Mucosa of rectum (tissue), 2 donors: ENCODE data around the gene TDP2.
"Not testable (repeated sequence)": the region's sequence is repeated elsewhere in the genome, so short reads cannot be mapped to it uniquely, and the experiment has no call there.

Experiments
- H3K27ac ChIP-seq, 2 donors: one replicate each; pipeline ENCODE4 v1.7.0; 2013; ENCODE audit warnings: inconsistent platforms in 2 of 2, low read depth in 2 of 2, low read length in 2 of 2
- H3K27me3 ChIP-seq, 2 donors: one replicate each; pipeline ENCODE4 v1.7.0; 2013; ENCODE audit warnings: low read length in 2 of 2; ENCODE audit not compliant: control insufficient read depth in 2 of 2, insufficient read depth in 2 of 2
- H3K36me3 ChIP-seq, 2 donors: one replicate each; pipeline ENCODE4 v1.7.0; 2013; ENCODE audit warnings: low read length in 2 of 2; ENCODE audit not compliant: control insufficient read depth in 2 of 2, insufficient read depth in 2 of 2
- H3K4me1 ChIP-seq, 2 donors: one replicate each; pipeline ENCODE4 v1.7.0; 2013; ENCODE audit warnings: low read length in 2 of 2, mild to moderate bottlenecking in 1 of 2; ENCODE audit not compliant: control insufficient read depth in 2 of 2, insufficient read depth in 2 of 2
- H3K4me3 ChIP-seq, 2 donors: one replicate each; pipeline ENCODE4 v1.7.0; 2013; ENCODE audit warnings: low read length in 2 of 2
- H3K9ac ChIP-seq, 2 donors: one replicate each; pipeline ENCODE4 v1.7.0; 2013; ENCODE audit warnings: low read length in 2 of 2, low read depth in 1 of 2, mild to moderate bottlenecking in 1 of 2
- H3K9me3 ChIP-seq, 2 donors: one replicate each; pipeline ENCODE4 v1.7.0; 2013; ENCODE audit warnings: low read length in 2 of 2; ENCODE audit not compliant: control insufficient read depth in 2 of 2
- donor health status: healthy.
- donor health status: Normal muscosa, but diverticular disease.

The TDP2 gene

DNA sequence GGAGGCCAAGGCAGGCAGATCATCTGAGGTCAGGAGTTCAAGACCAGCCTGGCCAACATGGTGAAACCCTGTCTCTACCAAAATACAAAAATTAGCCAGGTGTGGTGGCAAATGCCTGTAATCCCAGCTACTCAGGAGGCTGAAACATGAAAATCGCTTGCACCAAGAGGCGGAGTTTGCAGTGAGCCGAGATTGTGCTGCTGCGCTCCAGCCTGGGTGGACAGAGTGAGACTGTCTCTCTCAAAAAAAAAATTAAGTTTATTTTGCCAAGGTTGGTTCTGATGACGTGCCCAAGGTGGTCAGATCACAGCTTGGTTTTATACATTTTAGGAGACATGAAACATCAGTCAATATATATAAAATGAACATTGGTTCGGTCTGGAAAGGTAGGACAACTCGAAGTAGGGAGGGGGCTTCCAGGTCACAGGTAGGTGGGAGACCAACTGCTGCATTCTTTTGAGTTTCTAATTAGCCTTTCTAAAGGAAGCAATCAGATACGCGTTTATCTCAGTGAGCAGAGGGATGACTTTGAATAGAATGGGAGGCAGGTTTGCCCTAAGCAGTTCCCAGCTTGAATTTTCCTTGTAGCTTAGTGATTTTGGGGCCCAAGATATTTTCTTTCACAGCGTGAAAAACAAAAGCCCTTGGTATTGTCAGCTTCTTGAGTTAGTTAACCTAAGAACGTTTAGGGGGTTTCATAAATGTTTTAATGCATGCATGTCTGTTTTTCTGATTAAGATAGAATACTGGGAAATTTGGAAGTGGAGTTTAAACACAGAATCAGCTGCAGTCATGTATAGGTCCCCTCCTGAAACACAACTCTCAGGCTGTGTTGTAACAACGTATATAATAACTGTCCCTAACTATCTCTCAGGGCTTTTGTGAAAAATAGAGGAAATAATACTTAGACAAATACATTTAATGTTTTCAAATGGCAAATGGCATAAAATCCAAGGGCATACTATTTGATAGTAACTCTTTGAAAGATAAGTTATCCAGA lies 16.9 kb upstream of the TDP2 start:
- no peak overlapping the region for H3K9ac ChIP-seq
- no peaks in the 10 kb centered on the region for H3K4me1 ChIP-seq
- no peaks in the 10 kb centered on the region for H3K27me3 ChIP-seq
- no peak overlapping the region for H3K4me3 ChIP-seq
- H3K27ac ChIP-seq = no peak overlapping the region
- peaks cover 5 to 9% of the 10 kb centered on the region in 2 donors for H3K36me3 ChIP-seq
- no peaks in the 10 kb centered on the region for H3K9me3 ChIP-seq

DNA sequence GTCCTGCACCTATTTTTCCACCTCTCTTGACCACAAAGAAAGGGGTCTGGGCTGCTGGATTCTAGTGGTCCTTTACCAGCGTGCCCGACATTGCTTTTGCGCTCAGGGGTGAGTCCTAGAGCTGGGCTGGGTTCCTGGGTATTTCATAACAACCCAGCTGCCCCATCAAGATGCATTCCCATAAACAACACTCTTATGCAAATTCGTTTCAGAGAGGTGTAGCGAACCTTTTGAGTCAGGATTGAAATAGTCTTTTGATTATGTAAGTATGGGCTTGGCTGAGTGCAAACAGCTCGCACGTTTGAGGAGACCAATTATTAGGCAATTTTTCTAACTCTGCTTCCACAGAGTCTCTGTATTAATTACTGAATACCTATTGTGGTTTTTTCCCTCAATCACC lies 13.9 kb upstream of the TDP2 start:
- H3K9me3 ChIP-seq = no peaks in the 10 kb centered on the region
- no peak overlapping the region for H3K27ac ChIP-seq
- H3K4me1 ChIP-seq = no peaks in the 10 kb centered on the region
- no peaks in the 10 kb centered on the region for H3K27me3 ChIP-seq
- no peak overlapping the region for H3K4me3 ChIP-seq
- H3K36me3 ChIP-seq = no peaks in the 10 kb centered on the region
- no peak overlapping the region for H3K9ac ChIP-seq

DNA sequence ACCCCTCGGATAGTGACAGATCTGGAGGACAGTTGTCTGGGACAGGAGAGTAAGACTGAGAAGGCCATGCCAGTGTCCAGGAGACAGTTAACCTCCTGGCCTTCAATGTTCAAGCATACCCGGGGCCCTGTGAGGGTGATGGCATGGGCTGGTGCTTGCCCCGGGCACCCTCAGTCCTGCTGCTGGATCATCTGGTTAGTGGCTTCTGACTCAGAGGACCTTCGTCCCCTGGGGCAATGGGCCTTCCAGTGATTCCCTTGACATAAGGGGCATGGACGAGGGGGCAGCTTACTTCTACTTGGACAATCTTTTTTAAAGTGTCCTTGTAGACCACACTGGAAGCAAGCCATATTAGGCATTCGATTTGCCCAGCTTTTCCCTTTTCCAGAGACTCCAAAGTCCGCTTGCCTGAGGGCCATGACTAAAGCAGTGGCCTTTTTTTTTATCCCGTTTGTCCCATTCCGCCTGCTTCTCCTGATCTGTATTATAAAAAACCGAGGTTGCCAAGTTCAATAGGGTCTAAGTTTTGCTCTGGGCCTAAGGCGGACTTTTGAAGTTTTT lies 12.2 kb upstream of the TDP2 start:
- not testable (repeated sequence) for H3K9me3 ChIP-seq, H3K36me3 ChIP-seq, H3K9ac ChIP-seq, H3K4me3 ChIP-seq, H3K27me3 ChIP-seq, H3K4me1 ChIP-seq, H3K27ac ChIP-seq

DNA sequence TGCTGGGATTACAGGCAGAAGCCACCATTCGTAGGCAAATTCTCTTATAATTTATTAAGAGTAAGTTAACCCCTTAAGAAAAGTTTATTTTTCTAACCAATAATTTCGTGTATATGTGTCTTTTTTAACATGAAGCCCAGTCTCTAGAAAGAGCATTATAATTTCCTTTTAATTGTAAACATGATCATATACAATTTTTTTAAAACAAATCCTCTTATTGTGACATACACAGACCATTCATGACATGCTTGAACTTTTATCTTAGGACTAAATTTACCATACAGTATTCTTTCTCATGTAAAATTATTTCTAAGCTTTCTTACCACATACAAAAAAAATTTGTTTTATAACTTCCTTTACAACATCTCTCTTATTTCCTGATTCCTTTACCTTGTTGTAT lies 6.9 kb upstream of the TDP2 start:
- no peak overlapping the region for H3K27ac ChIP-seq
- H3K4me1 ChIP-seq = peaks cover 0 to under 1% of the 10 kb centered on the region in 2 donors
- no peak overlapping the region for H3K4me3 ChIP-seq
- no peaks in the 10 kb centered on the region for H3K36me3 ChIP-seq
- H3K27me3 ChIP-seq = no peaks in the 10 kb centered on the region
- H3K9me3 ChIP-seq = peaks cover 0 to 5% of the 10 kb centered on the region in 2 donors
- no peak overlapping the region for H3K9ac ChIP-seq

DNA sequence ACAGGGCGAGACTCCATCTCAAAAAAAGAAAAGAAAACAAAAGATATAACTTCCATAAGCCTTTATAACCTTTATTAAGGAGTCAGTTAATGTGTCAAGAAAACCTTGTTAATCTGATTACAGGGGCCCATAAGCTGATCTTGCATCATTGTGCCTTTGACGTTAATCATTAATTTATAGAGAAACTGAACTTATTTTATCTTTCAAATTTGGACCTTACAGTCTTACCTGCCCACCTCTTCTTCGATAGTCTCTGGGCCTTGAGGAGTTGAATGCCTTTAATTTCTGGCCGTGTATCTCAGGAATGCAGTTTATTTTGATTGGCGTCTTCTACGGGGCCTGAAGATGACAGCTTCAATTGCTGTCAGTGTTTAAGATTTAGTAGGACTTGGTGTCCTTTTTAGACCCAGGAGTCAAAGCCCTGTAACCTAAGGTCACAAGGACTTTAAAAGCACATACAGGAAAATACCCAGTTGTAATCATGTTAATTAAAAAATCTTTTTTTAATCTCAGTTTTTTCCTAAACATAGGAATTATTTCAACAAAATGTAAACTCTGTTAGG lies 6.0 kb upstream of the TDP2 start:
- Histone ChIP-seq H3K27ac (no peak overlapping the region), H3K9ac (no peak overlapping the region), H3K9me3 (peaks cover 0 to 5% of the 10 kb centered on the region in 2 donors), H3K4me3 (no peak overlapping the region), H3K4me1 (peaks cover 8 to 9% of the 10 kb centered on the region in 2 donors), H3K36me3 (no peaks in the 10 kb centered on the region), H3K27me3 (no peaks in the 10 kb centered on the region)

DNA sequence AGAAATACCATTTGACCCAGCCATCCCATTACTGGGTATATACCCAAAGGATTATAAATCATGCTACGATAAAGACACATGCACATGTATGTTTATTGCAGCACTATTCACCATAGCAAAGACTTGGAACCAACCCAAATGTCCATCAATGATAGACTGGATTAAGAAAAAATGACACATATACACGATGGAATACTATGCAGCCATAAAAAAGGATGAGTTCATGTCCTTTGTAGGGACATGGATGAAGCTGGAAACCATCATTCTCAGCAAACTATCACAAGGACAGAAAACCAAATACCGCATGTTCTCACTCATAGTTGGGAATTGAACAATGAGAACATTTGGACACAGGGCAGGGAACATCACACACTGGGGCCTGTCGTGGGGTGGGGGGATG lies 4.4 kb upstream of the TDP2 start:
- not testable (repeated sequence) for H3K36me3 ChIP-seq, H3K27ac ChIP-seq, H3K4me3 ChIP-seq, H3K27me3 ChIP-seq, H3K9ac ChIP-seq, H3K9me3 ChIP-seq
- H3K4me1 ChIP-seq = peaks cover 12% of the 10 kb centered on the region in 2 donors

DNA sequence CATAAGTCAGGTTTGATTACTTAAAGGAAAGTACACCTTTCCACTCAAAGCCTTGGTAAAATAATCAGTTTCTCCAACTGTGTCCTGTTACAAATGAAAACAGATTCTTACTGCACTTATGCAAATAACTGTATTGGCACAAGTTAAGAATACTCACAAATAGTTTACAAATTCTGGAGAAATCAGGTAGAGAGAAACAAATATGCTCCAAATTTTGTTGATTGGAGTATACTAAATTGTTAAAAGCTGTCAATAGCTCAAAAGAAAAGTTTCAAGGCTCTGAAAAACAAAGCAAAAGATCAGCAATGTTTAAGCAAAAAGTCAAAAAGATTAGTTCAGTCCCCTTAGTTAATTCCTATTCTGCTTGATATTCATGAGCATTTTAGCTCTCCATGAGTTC lies 3.8 kb upstream of the TDP2 start:
- peaks cover 12 to 16% of the 10 kb centered on the region in 2 donors for H3K4me1 ChIP-seq
- not testable (repeated sequence) for H3K9me3 ChIP-seq, H3K9ac ChIP-seq, H3K4me3 ChIP-seq, H3K36me3 ChIP-seq, H3K27ac ChIP-seq, H3K27me3 ChIP-seq

DNA sequence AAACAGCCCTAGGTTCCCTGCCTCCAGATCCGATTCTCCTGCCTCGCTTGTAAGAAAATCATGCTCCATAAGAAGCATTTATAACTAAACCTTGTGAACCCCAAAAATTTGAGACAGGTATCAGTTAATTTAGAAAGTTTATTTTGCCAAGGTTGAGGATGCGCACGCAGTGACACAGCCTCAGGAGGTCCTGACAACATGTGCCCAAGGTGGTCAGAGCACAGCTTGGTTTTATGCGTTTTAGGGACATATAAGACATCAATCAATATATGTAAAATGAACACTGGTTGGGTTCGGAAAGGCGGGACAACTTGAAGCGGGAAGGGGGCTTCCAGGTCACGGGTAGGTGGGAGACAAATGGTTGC lies 2.3 kb upstream of the TDP2 start:
- Histone ChIP-seq H3K4me1 (peaks cover 16 to 21% of the 10 kb centered on the region in 2 donors), H3K4me3 (no peak overlapping the region), H3K9ac (no peak overlapping the region), H3K9me3 (peaks cover 0 to 5% of the 10 kb centered on the region in 2 donors), H3K27ac (no peak overlapping the region), H3K27me3 (no peaks in the 10 kb centered on the region), H3K36me3 (peaks cover 0 to under 1% of the 10 kb centered on the region in 2 donors)

DNA sequence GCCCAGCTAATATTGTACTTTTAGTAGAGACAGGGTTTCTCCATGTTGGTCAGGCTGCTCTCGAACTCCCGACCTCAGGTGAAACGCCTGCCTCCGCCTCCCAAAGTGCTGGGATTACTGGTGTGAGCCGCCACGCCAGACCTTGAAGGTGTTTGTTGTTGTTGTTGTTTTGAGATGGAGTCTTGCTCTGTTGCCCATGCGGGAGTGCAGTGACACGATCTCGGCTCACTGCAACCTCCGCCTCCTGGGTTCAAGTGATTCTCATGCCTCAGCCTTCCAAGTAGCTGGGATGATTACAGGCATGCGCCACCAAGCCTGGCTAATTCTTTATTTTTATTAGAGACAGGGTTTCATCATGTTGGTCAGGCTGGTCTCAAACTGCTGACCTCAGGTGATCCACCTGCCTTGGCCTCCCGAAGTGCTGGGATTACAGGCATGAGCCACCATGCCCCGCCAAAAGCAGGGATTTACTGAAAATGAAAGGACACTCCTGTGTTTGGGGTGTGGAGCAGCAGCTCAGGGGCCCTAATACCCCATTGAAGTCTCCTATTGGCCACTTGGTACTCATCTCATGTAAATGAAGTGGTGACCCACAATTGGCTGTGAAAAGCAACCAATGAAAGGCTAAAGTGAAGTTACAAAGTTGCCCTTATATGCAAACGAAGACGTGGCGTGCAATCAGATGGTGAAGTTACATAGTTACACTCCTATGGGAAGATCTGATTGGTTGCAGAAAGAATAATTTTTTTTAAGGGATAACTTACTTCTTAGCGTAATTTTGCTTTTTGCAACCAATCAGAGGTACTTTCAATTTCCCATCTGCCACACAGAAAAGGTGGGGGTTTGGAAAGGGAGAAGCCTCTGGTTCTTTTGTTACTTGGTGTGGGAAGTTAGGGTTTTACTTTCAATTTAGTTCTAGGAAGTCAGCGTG lies 1.6 kb upstream of the TDP2 start:
- H3K27ac ChIP-seq = peak overlapping the region; percentile 97 to 98
- H3K9me3 ChIP-seq, H3K27me3 ChIP-seq, H3K36me3 ChIP-seq: not testable (repeated sequence)
- H3K4me1 ChIP-seq = peaks cover 16 to 27% of the 10 kb centered on the region in 2 donors
- peak overlapping the region; percentile 95 to 99 for H3K9ac ChIP-seq
- peak overlapping the region; percentile 98 to 100 for H3K4me3 ChIP-seq
